H1 (cell line): ENCODE results near the gene STAG1. TPM values are rescaled to one million over a fixed set of nuclear protein-coding genes. Genes with fewer than 3 reads are reported as not detected.

ENCODE experiments used
- CTBP2 ChIP-seq: IDR thresholded peaks from 2 replicates; pipeline ENCODE4 v1.7.0; 2011; ENCODE audit warnings: borderline replicate concordance, mild to moderate bottlenecking, moderate library complexity, mixed read lengths, low read length; ENCODE audit not compliant: insufficient read depth, insufficient read length
- EP300 ChIP-seq, 2 experiments: IDR thresholded peaks; 1 replicate in 1 of 2; 2 replicates in 1 of 2; pipeline ENCODE4 v1.6.1; 2011 to 2012; ENCODE audit warnings: low read depth in 2 of 2, low read length in 2 of 2, mild to moderate bottlenecking in 2 of 2, borderline replicate concordance in 1 of 2, inconsistent platforms in 1 of 2, moderate library complexity in 1 of 2
- EZH2 ChIP-seq: fragments of 200-600 bp; sonication (generic); IDR thresholded peaks from 2 replicates; pipeline ENCODE4 v1.7.1; 2012; ENCODE audit warnings: low read depth, mild to moderate bottlenecking, moderate library complexity, low read length, inconsistent platforms; ENCODE audit not compliant: severe bottlenecking
- MAX ChIP-seq: IDR thresholded peaks from 2 replicates; pipeline ENCODE4 v1.6.1; 2012; ENCODE audit warnings: inconsistent platforms
- TAF7 ChIP-seq: optimal IDR thresholded peaks from 2 replicates; pipeline ENCODE3; 2011; ENCODE audit warnings: low read depth, mild to moderate bottlenecking, inconsistent platforms, low read length, moderate library complexity, borderline replicate concordance
- USF2 ChIP-seq: IDR thresholded peaks from 2 replicates; pipeline ENCODE4 v1.6.1; 2011; ENCODE audit warnings: low read length, improper control_type of control experiment
- polyA plus RNA-seq, 7 experiments: library from polyadenylated mRNA; depleted of rRNA in 3 of 7; stranded (reverse) in 5 of 7; unstranded in 2 of 7; fragments of >200 nt in 5 of 7; fragments of 200-250 nt in 2 of 7; gene quantifications; 1 replicate in 5 of 7; 2 replicates in 1 of 7; 4 replicates in 1 of 7; pipeline versions ENCODE4 v1.2.1 to v1.2.3, GENCODE V29; 2011 to 2013; ENCODE audit warnings: missing spikeins in 2 of 7, mixed read lengths in 2 of 7
- total RNA-seq: library from RNA; stranded (reverse); fragmentation: NEBNext Ultra II Directional; extraction: Animal tissue kit (Norgen Biotek cat#: 25700); gene quantifications from 2 replicates; pipeline ENCODE4 v1.2.1, GENCODE V29; 2021

The STAG1 gene
- total and polyA plus RNA-seq, 2 of the 8 experiments (the other 6 are each of a cell fraction or from before 2014, with no cell fraction given) = 4.6 to 23.4 TPM

- TF ChIP-seq USF2 (no peak), CTBP2 (no peak), MAX (no peak), TAF7 (no peak), EZH2 (no peak), EP300 (IDR thresholded peaks at IDR 0.05; ENCODE audit: borderline replicate concordance in 1 of 2, low read depth in 2 of 2, low read length in 2 of 2) (no peak)
Measured at GRCh38 chr3:136465296-136465695, 286.9 kb downstream of the STAG1 start (continued).
